ENCODE data around the gene TESMIN. TPM values are rescaled to one million over a fixed set of nuclear protein-coding genes. Genes with fewer than 3 reads are reported as not detected.

The TESMIN gene
- total RNA-seq, 1 donor from 2014 or later, result 1.1 TPM

DNA sequence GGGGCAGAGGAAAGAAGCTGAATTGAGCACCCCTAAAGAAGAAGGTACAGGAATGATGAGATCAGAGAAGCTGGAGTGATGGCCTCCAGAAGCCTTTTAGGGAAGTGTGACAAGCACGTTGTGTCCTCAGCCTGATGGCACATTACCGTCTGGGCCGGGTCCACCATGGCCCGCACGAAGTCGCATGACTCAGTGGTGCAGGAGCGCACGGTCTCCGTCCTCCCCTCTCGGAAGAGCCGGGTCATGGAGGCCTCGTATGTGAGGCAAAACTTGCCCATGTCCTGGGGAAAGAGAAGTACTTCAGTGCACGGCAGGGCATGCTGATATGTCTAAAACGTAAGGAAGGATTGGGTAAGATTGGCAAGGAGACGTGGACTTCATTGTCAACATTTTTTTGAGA lies 11.2 kb upstream of the TESMIN start:
- Histone ChIP-seq H3K27ac (ENCODE audit: low read depth, low read length) (no peak overlapping the region), H3K4me3 (ENCODE audit: insufficient read depth, low read depth, low read length) (no peak overlapping the region), H2AFZ (ENCODE audit: low read depth, low read length) (no peak overlapping the region), H3K9me3 (ENCODE audit: insufficient read depth, low read depth, low read length) (no peaks in the 10 kb centered on the region), H3K4me2 (ENCODE audit: low read length) (no peak overlapping the region), H3K27me3 (ENCODE audit: insufficient read depth, low read length) (peaks cover 2% of the 10 kb centered on the region), H3K79me2 (ENCODE audit: insufficient read depth, low read length) (no peaks in the 10 kb centered on the region), H3K36me3 (ENCODE audit: insufficient read depth, low read length) (no peaks in the 10 kb centered on the region), H4K20me1 (ENCODE audit: insufficient read depth, low read length) (no peaks in the 10 kb centered on the region), H3K4me1 (ENCODE audit: insufficient read depth, low read length) (no peaks in the 10 kb centered on the region), H3K9ac (ENCODE audit: low read length) (no peak overlapping the region)
- Mint-ChIP-seq H3K27me3 (ENCODE audit: low read depth, unreplicated experiment) (peaks cover 23% of the 10 kb centered on the region), H3K4me3 (ENCODE audit: unreplicated experiment) (no peak overlapping the region), H3K9me3 (ENCODE audit: unreplicated experiment) (no peaks in the 10 kb centered on the region), H3K4me1 (ENCODE audit: low read depth, unreplicated experiment) (peaks cover 4% of the 10 kb centered on the region), H3K36me3 (ENCODE audit: low read depth, unreplicated experiment) (no peaks in the 10 kb centered on the region), H3K27ac (ENCODE audit: unreplicated experiment) (no peak overlapping the region)
- DNase-seq (ENCODE audit: low read depth) (no peak), FAIRE-seq (no peak)
- no peak for TF ChIP-seq EZH2 (IDR thresholded peaks at IDR 0.05; ENCODE audit: insufficient read depth, low read length)
- TF ChIP-seq, protein P1, sequence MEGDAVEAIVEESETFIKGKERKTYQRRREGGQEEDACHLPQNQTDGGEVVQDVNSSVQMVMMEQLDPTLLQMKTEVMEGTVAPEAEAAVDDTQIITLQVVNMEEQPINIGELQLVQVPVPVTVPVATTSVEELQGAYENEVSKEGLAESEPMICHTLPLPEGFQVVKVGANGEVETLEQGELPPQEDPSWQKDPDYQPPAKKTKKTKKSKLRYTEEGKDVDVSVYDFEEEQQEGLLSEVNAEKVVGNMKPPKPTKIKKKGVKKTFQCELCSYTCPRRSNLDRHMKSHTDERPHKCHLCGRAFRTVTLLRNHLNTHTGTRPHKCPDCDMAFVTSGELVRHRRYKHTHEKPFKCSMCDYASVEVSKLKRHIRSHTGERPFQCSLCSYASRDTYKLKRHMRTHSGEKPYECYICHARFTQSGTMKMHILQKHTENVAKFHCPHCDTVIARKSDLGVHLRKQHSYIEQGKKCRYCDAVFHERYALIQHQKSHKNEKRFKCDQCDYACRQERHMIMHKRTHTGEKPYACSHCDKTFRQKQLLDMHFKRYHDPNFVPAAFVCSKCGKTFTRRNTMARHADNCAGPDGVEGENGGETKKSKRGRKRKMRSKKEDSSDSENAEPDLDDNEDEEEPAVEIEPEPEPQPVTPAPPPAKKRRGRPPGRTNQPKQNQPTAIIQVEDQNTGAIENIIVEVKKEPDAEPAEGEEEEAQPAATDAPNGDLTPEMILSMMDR (IDR thresholded peaks at IDR 0.05; ENCODE audit: insufficient read depth, low read depth, low read length), result no peak

- DNase-seq (ENCODE audit: low read depth) (no peak), FAIRE-seq (no peak)
- no peaks in the 10 kb centered on the region for H3K4me1 ChIP-seq (ENCODE audit: insufficient read depth, low read length)
- H3K36me3 ChIP-seq (ENCODE audit: insufficient read depth, low read length), result no peaks in the 10 kb centered on the region
- peaks cover 2% of the 10 kb centered on the region for H3K27me3 ChIP-seq (ENCODE audit: insufficient read depth, low read length)
- Mint-ChIP-seq H3K36me3 (ENCODE audit: low read depth, unreplicated experiment) (no peaks in the 10 kb centered on the region), H3K4me1 (ENCODE audit: low read depth, unreplicated experiment) (peaks cover 5% of the 10 kb centered on the region), H3K9me3 (ENCODE audit: unreplicated experiment) (no peaks in the 10 kb centered on the region), H3K4me3 (ENCODE audit: unreplicated experiment) (no peak overlapping the region), H3K27ac (ENCODE audit: unreplicated experiment) (no peak overlapping the region), H3K27me3 (ENCODE audit: low read depth, unreplicated experiment) (peaks cover 22% of the 10 kb centered on the region)
- H3K27ac ChIP-seq (ENCODE audit: low read depth, low read length), result no peak overlapping the region
- H4K20me1 ChIP-seq (ENCODE audit: insufficient read depth, low read length), result no peaks in the 10 kb centered on the region
- no peak overlapping the region for H3K4me3 ChIP-seq (ENCODE audit: insufficient read depth, low read depth, low read length)
- no peak overlapping the region for H3K9ac ChIP-seq (ENCODE audit: low read length)
- no peaks in the 10 kb centered on the region for H3K9me3 ChIP-seq (ENCODE audit: insufficient read depth, low read depth, low read length)
- H3K4me2 ChIP-seq (ENCODE audit: low read length), result no peak overlapping the region
- no peak for TF ChIP-seq EZH2 (IDR thresholded peaks at IDR 0.05; ENCODE audit: insufficient read depth, low read length)
- TF ChIP-seq, protein P1 (IDR thresholded peaks at IDR 0.05; ENCODE audit: insufficient read depth, low read depth, low read length), result no peak
- H2AFZ ChIP-seq (ENCODE audit: low read depth, low read length), result no peak overlapping the region
- no peaks in the 10 kb centered on the region for H3K79me2 ChIP-seq (ENCODE audit: insufficient read depth, low read length)
Observed at GRCh38 chr11:68761801-68762200, 10.5 kb upstream of the TESMIN start.

GRCh38 chr11:68759991-68760390 lies 8.7 kb upstream of the TESMIN start:
- Histone ChIP-seq H3K4me3 (ENCODE audit: insufficient read depth, low read depth, low read length) (no peak overlapping the region), H3K9ac (ENCODE audit: low read length) (no peak overlapping the region), H4K20me1 (ENCODE audit: insufficient read depth, low read length) (no peaks in the 10 kb centered on the region), H3K36me3 (ENCODE audit: insufficient read depth, low read length) (no peaks in the 10 kb centered on the region), H3K4me2 (ENCODE audit: low read length) (no peak overlapping the region), H3K4me1 (ENCODE audit: insufficient read depth, low read length) (no peaks in the 10 kb centered on the region), H3K27me3 (ENCODE audit: insufficient read depth, low read length) (peaks cover 2% of the 10 kb centered on the region), H3K27ac (ENCODE audit: low read depth, low read length) (no peak overlapping the region), H2AFZ (ENCODE audit: low read depth, low read length) (no peak overlapping the region), H3K9me3 (ENCODE audit: insufficient read depth, low read depth, low read length) (no peaks in the 10 kb centered on the region), H3K79me2 (ENCODE audit: insufficient read depth, low read length) (no peaks in the 10 kb centered on the region)
- Mint-ChIP-seq H3K27me3 (ENCODE audit: low read depth, unreplicated experiment) (peaks cover 25% of the 10 kb centered on the region), H3K4me1 (ENCODE audit: low read depth, unreplicated experiment) (peaks cover 7% of the 10 kb centered on the region), H3K27ac (ENCODE audit: unreplicated experiment) (no peak overlapping the region), H3K9me3 (ENCODE audit: unreplicated experiment) (no peaks in the 10 kb centered on the region), H3K4me3 (ENCODE audit: unreplicated experiment) (no peak overlapping the region), H3K36me3 (ENCODE audit: low read depth, unreplicated experiment) (no peaks in the 10 kb centered on the region)
- DNase-seq (ENCODE audit: low read depth), result no peak
- no peak for TF ChIP-seq EZH2 (IDR thresholded peaks at IDR 0.05; ENCODE audit: insufficient read depth, low read length)
- TF ChIP-seq, protein P1 (IDR thresholded peaks at IDR 0.05; ENCODE audit: insufficient read depth, low read depth, low read length), result no peak
- no peak for FAIRE-seq
